GM19023 (cell line): Measurements from ENCODE around the gene NMB.

Experiments
- ATAC-seq: cut with Tn5 transposase; IDR thresholded peaks from one replicate; pipeline ENCODE4 v1.9.1; 2021; ENCODE audit warnings: mild to moderate bottlenecking, moderate library complexity; ENCODE audit not compliant: unreplicated experiment

Gene NMB

GRCh38 chr15:84620626-84621025 lies 37.4 kb downstream of the NMB start:
- ATAC-seq = no peak

GRCh38 chr15:84616235-84616634 lies 41.8 kb downstream of the NMB start:
- ATAC-seq = no peak

- ATAC-seq = no peak
These were observed 46.4 kb downstream of the NMB start for GRCh38 chr15:84611631-84612030.

GRCh38 chr15:84609818-84610525 lies 48.0 kb downstream of the NMB start:
- ATAC-seq = no peak

- no peak for ATAC-seq
These were observed 49.2 kb downstream of the NMB start for GRCh38 chr15:84608707-84609284.

DNA sequence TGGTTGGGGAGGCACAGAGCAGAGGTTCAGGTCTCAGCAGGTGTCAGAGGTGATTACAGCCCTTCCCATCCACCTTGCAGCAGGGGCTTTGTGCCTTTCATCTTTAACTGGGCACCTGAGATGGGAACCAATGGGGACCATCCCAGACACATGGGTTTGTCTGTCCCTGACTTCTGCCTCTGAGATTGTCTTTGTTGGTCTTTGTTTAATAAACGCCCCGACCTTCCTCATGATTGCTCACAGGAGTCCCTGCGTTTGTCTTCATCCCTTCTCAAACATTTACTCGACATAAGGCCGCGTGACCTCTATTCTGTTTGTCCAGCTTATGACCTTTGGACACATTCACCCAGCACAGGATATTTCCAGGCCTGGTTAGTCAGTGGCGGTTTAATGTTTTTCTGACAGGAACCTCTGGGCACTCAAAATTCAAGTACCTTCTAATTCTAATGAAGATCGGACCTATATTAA lies 51.3 kb downstream of the NMB start:
- no peak for ATAC-seq

- ATAC-seq = no peak
These were observed 52.5 kb downstream of the NMB start for GRCh38 chr15:84605554-84605882.
